Stimulated activated CD4-positive, alpha-beta T cell treated with anti-CD3 and anti-CD28 coated beads, Interleukin-1b, Interleukin-23, amount 100 ng/mL, for 4 hours (primary cell): ENCODE results near the gene WSCD1.

Experiments
- DNase-seq, 2 donors: peaks; one replicate each; pipeline ENCODE4 v3.0.0-alpha.2; 2020; ENCODE audit warnings: low read depth in 2 of 2

WSCD1 gene

GRCh38 chr17:6107791-6108190 is 37.6 kb downstream of the WSCD1 start:
- DNase-seq, result no peak

GRCh38 chr17:6108382-6108781 is 38.2 kb downstream of the WSCD1 start:
- no peak for DNase-seq

GRCh38 chr17:6108987-6109386 is 38.8 kb downstream of the WSCD1 start:
- no peak for DNase-seq

GRCh38 chr17:6109536-6109935 is 39.4 kb downstream of the WSCD1 start:
- DNase-seq, result no peak

GRCh38 chr17:6110088-6110487 is 39.9 kb downstream of the WSCD1 start:
- DNase-seq, result no peak

- no peak for DNase-seq
Measured at GRCh38 chr17:6110592-6110991, 40.4 kb downstream of the WSCD1 start.

- DNase-seq, result no peak
Measured at GRCh38 chr17:6120351-6120750, 50.2 kb downstream of the WSCD1 start.

GRCh38 chr17:6124856-6125255 is 54.7 kb downstream of the WSCD1 start:
- no peak for DNase-seq

- DNase-seq, result no peak
Measured at GRCh38 chr17:6126768-6127167, 56.6 kb downstream of the WSCD1 start.

GRCh38 chr17:6134721-6135120 is 64.5 kb downstream of the WSCD1 start:
- DNase-seq, result no peak

GRCh38 chr17:6135236-6135635 is 65.1 kb downstream of the WSCD1 start:
- no peak for DNase-seq

- no peak for DNase-seq
Measured at GRCh38 chr17:6135996-6136395, 65.8 kb downstream of the WSCD1 start.

GRCh38 chr17:6137716-6138502 is 67.7 kb downstream of the WSCD1 start:
- no peak for DNase-seq

GRCh38 chr17:6138761-6139446 is 68.7 kb downstream of the WSCD1 start:
- DNase-seq, result no peak

- no peak for DNase-seq
Measured at GRCh38 chr17:6139447-6139832, 69.3 kb downstream of the WSCD1 start.

- DNase-seq, result no peak
Measured at GRCh38 chr17:6140188-6140587, 70.0 kb downstream of the WSCD1 start.

GRCh38 chr17:6140728-6141330 is 70.7 kb downstream of the WSCD1 start:
- no peak for DNase-seq

GRCh38 chr17:6142701-6143100 is 72.5 kb downstream of the WSCD1 start:
- no peak for DNase-seq

GRCh38 chr17:6145946-6146345 is 75.8 kb downstream of the WSCD1 start:
- no peak for DNase-seq

GRCh38 chr17:6147042-6147441 is 76.9 kb downstream of the WSCD1 start:
- DNase-seq, result no peak

- no peak for DNase-seq
Measured at GRCh38 chr17:6153375-6153774, 83.2 kb downstream of the WSCD1 start.

- no peak for DNase-seq
Measured at GRCh38 chr17:6157716-6158115, 87.5 kb downstream of the WSCD1 start.
